ENCODE measurements around the gene MRI1.

The MRI1 gene

DNA sequence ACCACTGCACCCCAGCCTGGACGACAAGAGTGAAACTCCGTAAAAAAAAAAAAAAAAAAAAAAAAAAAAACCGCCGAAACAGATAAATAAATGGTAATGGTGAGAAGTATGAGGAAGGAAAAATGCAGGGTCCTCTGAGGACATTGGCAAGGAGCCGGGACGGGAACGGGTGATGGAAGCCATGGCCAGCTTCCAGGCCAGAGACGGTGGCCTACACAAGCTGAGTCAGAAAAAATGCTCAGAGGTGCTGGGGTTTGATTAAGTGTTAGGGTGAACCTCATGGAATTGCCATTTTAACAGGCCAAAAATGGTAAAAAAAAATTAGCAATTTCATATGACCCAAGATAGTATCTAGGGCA, 30.1 kb downstream of the MRI1 start:
- DNase-seq (ENCODE audit: low read depth) = peak; percentile 68
- peak overlapping the region; percentile 73 for H3K4me3 ChIP-seq (ENCODE audit: low read length)
- TF ChIP-seq, protein P1, sequence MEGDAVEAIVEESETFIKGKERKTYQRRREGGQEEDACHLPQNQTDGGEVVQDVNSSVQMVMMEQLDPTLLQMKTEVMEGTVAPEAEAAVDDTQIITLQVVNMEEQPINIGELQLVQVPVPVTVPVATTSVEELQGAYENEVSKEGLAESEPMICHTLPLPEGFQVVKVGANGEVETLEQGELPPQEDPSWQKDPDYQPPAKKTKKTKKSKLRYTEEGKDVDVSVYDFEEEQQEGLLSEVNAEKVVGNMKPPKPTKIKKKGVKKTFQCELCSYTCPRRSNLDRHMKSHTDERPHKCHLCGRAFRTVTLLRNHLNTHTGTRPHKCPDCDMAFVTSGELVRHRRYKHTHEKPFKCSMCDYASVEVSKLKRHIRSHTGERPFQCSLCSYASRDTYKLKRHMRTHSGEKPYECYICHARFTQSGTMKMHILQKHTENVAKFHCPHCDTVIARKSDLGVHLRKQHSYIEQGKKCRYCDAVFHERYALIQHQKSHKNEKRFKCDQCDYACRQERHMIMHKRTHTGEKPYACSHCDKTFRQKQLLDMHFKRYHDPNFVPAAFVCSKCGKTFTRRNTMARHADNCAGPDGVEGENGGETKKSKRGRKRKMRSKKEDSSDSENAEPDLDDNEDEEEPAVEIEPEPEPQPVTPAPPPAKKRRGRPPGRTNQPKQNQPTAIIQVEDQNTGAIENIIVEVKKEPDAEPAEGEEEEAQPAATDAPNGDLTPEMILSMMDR (IDR thresholded peaks at IDR 0.05; ENCODE audit: insufficient read depth, low read depth, low read length, missing control alignments) = no peak

DNA sequence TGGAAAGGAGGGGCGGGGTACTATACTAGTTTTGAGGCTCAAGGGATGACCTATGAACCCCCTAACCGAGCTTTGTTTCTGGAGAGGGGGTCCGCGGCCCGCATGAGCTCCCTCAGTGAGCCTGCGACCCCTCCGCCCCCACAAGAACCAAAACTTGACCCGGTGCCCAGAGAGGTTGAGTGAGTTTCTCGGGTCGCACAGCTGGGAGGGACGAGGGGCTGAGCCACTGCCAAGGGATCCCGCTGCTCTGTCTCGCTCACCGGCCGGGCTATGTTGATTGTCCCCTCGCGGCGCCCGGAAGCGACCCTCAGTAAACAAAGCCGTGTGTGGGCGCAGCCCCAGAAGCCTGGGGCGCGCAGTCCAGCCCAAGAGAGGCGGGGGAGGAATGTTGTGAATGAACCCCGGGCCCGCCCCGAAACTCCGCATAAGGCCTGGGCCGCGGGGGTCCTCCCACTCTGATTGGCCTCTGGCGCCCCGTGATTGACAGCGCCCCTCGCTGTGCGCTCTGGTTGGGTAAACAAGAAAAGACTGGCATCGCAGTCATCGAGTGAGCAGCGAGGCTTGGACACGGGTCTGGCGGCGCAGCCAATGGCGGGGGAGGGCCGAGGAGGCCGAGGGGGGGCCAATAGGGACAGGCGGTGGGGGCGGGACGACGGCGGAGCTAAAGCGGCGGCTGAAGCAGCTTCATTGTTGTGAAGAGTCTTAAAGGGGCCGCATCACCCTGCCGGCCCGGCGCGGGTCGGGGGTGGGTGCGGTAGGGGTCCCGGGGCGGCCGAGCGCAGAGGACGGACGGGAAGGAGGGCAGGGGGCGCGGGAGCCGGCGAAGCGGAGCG, 30.7 kb downstream of the MRI1 start, which contains the start of gene ZSWIM4:
ZSWIM4 (plus strand) TSS at position 687 of the 833 bp plus-strand sequence. CDS start 206 bp downstream, outside the sequence.
- TF ChIP-seq, protein P1 (IDR thresholded peaks at IDR 0.05; ENCODE audit: insufficient read depth, low read depth, low read length, missing control alignments) = no peak
- H3K4me3 ChIP-seq (ENCODE audit: low read length) = peak within 1 kb of the TSS; percentile 73
- DNase-seq (ENCODE audit: low read depth) = peak; percentile 100

DNA sequence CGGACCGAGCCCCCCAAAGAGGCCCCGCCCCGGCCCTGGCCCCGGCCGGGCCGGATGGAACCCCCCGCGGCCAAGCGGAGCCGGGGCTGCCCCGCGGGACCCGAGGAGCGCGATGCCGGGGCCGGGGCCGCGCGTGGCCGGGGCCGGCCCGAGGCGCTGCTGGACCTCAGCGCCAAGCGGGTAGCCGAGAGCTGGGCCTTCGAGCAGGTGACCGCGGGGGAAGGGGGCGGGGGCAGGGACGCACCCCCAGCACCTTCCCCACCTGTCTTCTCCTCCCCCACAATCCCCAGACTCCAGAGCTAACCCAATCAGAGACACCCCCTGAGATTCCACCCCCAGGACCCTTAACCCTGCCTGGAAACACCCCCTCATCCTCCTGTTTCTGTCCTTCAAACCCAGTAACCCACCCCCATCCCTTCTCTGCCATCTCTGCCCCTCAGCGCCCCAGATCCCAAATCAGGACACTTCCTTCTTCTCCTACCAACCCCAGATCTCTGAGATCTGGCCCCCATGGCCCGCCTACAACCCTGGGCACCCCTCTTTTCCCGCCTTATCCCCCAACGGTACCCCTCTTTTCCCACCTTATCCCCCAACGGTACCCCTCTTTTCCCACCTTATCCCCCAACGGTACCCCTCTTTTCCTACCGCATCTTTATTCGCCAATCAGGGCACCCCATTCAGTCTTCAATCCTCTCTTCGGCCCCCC, 31.4 kb downstream of the MRI1 start:
- TF ChIP-seq, protein P1 (IDR thresholded peaks at IDR 0.05; ENCODE audit: insufficient read depth, low read depth, low read length, missing control alignments) = no peak
- H3K4me3 ChIP-seq (ENCODE audit: low read length) = peak overlapping the region; percentile 73
- peak; percentile 41 for DNase-seq (ENCODE audit: low read depth)

DNA sequence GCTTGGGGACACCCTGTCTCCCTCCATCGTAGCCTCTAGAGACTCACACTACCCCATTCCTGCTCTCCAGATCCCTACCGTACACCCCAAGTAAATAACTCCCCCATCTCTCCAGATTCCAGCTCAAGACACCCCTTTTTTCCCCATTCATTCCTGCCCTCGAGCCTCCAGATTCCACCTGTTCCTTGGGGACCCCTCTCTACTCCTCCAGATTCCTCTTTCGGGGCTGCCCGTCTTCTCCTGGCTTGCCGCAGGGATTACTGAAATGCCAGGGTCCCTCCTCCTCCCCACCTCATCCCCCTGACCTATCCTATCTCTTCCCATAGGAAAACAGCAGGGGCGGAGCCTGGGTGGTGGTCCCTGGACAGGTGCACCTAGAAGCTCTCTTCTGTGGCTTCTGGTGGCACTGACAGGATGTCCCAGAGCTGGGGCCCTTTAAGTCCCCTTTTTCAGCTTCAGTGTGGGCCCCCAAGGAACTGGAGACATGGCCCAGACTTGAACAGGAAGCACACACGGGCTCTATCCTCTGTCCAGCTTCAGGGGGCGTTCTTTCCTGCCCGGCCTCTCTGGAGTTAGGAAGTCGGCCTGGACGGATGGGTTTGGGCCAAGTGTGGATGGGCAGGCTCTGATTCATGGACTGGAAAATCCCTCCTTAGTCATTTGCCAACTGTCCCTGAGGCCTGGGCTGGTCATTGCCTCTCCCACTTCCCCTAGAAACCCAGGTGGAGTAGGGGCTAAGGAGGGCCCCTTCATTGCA, 32.2 kb downstream of the MRI1 start:
- TF ChIP-seq, protein P1 (IDR thresholded peaks at IDR 0.05; ENCODE audit: insufficient read depth, low read depth, low read length, missing control alignments) = no peak
- H3K4me3 ChIP-seq (ENCODE audit: low read length) = peak overlapping the region; percentile 73
- DNase-seq (ENCODE audit: low read depth) = peak; percentile 96

DNA sequence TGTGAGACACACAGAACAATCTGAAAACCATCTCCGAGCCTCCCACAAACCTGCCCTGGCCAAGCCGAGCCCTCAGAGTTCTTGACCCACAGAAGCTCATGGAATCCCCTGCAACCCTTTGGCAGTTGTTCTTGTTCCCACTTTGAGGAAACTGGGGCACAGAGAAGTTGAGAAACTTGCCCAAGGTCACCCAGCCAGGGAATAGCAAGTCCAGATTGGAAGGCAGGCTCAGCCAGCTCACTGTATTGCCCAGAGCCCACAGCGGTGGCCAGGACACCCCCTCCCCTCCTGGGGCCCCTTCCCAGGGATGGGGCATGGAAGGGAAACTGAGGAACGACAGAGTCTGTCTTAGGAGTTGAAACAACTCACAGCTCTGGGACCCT, 32.7 kb downstream of the MRI1 start:
- H3K4me3 ChIP-seq (ENCODE audit: low read length) = peak overlapping the region; percentile 73
- TF ChIP-seq, protein P1 (IDR thresholded peaks at IDR 0.05; ENCODE audit: insufficient read depth, low read depth, low read length, missing control alignments) = no peak
- DNase-seq (ENCODE audit: low read depth) = no peak

DNA sequence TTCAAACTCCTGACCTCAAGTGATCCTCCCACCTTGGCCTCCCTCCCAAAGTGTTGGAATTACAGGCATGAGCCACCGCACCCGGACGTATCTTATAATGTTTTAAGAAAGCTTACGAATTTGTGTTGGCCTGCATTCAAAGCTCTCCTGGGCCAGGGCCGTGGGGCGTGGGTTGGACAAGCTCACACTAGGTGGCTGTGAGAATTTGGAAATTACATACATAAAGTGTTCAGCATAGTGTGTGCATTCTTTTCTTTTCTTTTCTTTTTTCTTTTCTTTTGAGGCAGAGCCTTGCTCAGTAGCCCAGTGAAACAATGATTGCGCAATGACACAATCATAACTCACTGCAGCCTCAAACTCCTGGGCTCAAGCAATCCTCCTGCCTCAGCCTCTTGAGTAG, 33.5 kb downstream of the MRI1 start:
- TF ChIP-seq, protein P1 (IDR thresholded peaks at IDR 0.05; ENCODE audit: insufficient read depth, low read depth, low read length, missing control alignments) = no peak
- peak; percentile 81 for DNase-seq (ENCODE audit: low read depth)
- H3K4me3 ChIP-seq (ENCODE audit: low read length) = no peak overlapping the region
